Measurements from ENCODE around the gene ASAP2. TPM values are rescaled to one million over a fixed set of nuclear protein-coding genes. Genes with fewer than 3 reads are reported as not detected.
A peak's percentile ranks its signal among the peaks of the same experiment; 100 is the strongest.

The ASAP2 gene
- total and polyA plus RNA-seq, 9 of the 15 experiments (the other 6 are each of a cell fraction or from before 2014, with no cell fraction given) = 0.06 to 4.3 (median 3.1) TPM

DNA sequence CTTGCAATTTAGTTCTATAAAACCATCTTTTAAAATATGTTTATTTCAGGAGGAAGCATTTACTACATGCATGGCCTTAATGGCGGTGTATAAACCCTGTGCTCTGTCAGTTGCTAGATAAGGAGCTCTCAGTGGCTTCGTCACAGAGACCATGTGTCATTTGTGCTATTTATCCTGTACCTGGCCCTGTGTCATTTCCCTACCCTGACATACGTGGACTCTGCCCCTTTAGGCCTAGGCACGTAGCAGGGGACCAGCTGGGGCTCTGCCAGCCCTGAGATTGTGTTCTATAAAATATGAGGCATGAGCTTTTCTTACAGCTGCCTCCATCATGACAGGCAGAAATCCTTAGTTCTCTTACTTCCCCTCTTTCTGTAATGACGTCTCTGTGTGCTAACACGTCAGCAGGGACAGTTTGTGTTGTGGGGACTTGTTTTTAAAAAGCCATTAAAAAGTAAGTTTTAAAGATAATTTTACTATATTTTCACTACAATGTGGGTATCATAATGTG is 128.8 kb downstream of the ASAP2 start (continued):
- no peak for TF ChIP-seq NUFIP1 (IDR thresholded peaks at IDR 0.05; ENCODE audit: partially characterized antibody)
- TF ChIP-seq CSDE1 (IDR thresholded peaks at IDR 0.05) = no peak
- no peak for TF ChIP-seq MYNN (IDR thresholded peaks at IDR 0.05)
- no peak for TF ChIP-seq MYNN (CRISPR knock-in tag; IDR thresholded peaks at IDR 0.05)
- TF ChIP-seq, protein P1, sequence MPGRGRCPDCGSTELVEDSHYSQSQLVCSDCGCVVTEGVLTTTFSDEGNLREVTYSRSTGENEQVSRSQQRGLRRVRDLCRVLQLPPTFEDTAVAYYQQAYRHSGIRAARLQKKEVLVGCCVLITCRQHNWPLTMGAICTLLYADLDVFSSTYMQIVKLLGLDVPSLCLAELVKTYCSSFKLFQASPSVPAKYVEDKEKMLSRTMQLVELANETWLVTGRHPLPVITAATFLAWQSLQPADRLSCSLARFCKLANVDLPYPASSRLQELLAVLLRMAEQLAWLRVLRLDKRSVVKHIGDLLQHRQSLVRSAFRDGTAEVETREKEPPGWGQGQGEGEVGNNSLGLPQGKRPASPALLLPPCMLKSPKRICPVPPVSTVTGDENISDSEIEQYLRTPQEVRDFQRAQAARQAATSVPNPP (IDR thresholded peaks at IDR 0.05; ENCODE audit: borderline replicate concordance, insufficient read depth, insufficient read length) = no peak
- TF ChIP-seq, protein P2, sequence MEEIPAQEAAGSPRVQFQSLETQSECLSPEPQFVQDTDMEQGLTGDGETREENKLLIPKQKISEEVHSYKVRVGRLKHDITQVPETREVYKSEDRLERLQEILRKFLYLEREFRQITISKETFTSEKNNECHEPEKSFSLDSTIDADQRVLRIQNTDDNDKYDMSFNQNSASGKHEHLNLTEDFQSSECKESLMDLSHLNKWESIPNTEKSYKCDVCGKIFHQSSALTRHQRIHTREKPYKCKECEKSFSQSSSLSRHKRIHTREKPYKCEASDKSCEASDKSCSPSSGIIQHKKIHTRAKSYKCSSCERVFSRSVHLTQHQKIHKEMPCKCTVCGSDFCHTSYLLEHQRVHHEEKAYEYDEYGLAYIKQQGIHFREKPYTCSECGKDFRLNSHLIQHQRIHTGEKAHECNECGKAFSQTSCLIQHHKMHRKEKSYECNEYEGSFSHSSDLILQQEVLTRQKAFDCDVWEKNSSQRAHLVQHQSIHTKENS (CRISPR knock-in tag; IDR thresholded peaks at IDR 0.05) = no peak
- no peak for TF ChIP-seq CCNT2 (IDR thresholded peaks at IDR 0.05; ENCODE audit: borderline replicate concordance, extremely low read depth, insufficient read length, low read depth, low read length)
- no peak for TF ChIP-seq THRAP3 (IDR thresholded peaks at IDR 0.05; ENCODE audit: borderline replicate concordance)
- no peak for TF ChIP-seq ZNF551 (CRISPR knock-in tag; IDR thresholded peaks at IDR 0.05)
- no peak for TF ChIP-seq ZNF274 (IDR thresholded peaks at IDR 0.05; ENCODE audit: borderline replicate concordance, low read depth, low read length)
- TF ChIP-seq CXXC5 (CRISPR knock-in tag; IDR thresholded peaks at IDR 0.05) = 0 out of 2 replicates have a peak, but pooled peaks have one; percentile 15
- TF ChIP-seq ZNF165 (CRISPR knock-in tag; IDR thresholded peaks at IDR 0.05; ENCODE audit: borderline replicate concordance) = no peak
- TF ChIP-seq BMI1 (IDR thresholded peaks at IDR 0.05; ENCODE audit: low read length) = no peak
- no peak for TF ChIP-seq SRSF1 (IDR thresholded peaks at IDR 0.05; ENCODE audit: low read depth, low read length)
- peak; percentile 21 for TF ChIP-seq MEIS2 (IDR thresholded peaks at IDR 0.05; ENCODE audit: partially characterized antibody)
- TF ChIP-seq ZBTB1 (CRISPR knock-in tag; IDR thresholded peaks at IDR 0.05; ENCODE audit: borderline replicate concordance, low read depth) = no peak
- no peak for TF ChIP-seq KAT2B (IDR thresholded peaks at IDR 0.05; ENCODE audit: low read depth, low read length)
- TF ChIP-seq, protein P3, sequence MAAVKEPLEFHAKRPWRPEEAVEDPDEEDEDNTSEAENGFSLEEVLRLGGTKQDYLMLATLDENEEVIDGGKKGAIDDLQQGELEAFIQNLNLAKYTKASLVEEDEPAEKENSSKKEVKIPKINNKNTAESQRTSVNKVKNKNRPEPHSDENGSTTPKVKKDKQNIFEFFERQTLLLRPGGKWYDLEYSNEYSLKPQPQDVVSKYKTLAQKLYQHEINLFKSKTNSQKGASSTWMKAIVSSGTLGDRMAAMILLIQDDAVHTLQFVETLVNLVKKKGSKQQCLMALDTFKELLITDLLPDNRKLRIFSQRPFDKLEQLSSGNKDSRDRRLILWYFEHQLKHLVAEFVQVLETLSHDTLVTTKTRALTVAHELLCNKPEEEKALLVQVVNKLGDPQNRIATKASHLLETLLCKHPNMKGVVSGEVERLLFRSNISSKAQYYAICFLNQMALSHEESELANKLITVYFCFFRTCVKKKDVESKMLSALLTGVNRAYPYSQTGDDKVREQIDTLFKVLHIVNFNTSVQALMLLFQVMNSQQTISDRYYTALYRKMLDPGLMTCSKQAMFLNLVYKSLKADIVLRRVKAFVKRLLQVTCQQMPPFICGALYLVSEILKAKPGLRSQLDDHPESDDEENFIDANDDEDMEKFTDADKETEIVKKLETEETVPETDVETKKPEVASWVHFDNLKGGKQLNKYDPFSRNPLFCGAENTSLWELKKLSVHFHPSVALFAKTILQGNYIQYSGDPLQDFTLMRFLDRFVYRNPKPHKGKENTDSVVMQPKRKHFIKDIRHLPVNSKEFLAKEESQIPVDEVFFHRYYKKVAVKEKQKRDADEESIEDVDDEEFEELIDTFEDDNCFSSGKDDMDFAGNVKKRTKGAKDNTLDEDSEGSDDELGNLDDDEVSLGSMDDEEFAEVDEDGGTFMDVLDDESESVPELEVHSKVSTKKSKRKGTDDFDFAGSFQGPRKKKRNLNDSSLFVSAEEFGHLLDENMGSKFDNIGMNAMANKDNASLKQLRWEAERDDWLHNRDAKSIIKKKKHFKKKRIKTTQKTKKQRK (IDR thresholded peaks at IDR 0.05; ENCODE audit: borderline replicate concordance, low read depth, low read length) = no peak
- no peak for TF ChIP-seq ZNF263 (CRISPR knock-in tag; IDR thresholded peaks at IDR 0.05; ENCODE audit: borderline replicate concordance)
- no peak for TF ChIP-seq IRF2 (CRISPR knock-in tag; IDR thresholded peaks at IDR 0.05)
- no peak for TF ChIP-seq ID3 (CRISPR knock-in tag; IDR thresholded peaks at IDR 0.05)
- no peak for TF ChIP-seq ID3 (tag; IDR thresholded peaks at IDR 0.05)
- no peak for TF ChIP-seq U2AF2 (optimal IDR thresholded peaks at IDR 0.05; ENCODE audit: low read depth, low read length)
- no peak for TF ChIP-seq TAF7 (tag; IDR thresholded peaks at IDR 0.05)
- no peak for TF ChIP-seq TBL1XR1 (IDR thresholded peaks at IDR 0.05; ENCODE audit: low read length in 2 of 2)
